HG02981 (cell line): ENCODE data around the gene ELAVL3.
A peak's percentile ranks its signal among the peaks of the same experiment; 100 is the strongest.
"Not testable (repeated sequence)": the region's sequence is repeated elsewhere in the genome, so short reads cannot be mapped to it uniquely, and the experiment has no call there.

Source experiments
- ATAC-seq: cut with Tn5 transposase; IDR thresholded peaks from one replicate; pipeline ENCODE4 v1.9.1; 2021; ENCODE audit warnings: mild to moderate bottlenecking, moderate library complexity; ENCODE audit not compliant: unreplicated experiment

Gene ELAVL3

GRCh38 chr19:11445141-11445540 lies 35.7 kb downstream of the ELAVL3 start:
- ATAC-seq = no peak

DNA sequence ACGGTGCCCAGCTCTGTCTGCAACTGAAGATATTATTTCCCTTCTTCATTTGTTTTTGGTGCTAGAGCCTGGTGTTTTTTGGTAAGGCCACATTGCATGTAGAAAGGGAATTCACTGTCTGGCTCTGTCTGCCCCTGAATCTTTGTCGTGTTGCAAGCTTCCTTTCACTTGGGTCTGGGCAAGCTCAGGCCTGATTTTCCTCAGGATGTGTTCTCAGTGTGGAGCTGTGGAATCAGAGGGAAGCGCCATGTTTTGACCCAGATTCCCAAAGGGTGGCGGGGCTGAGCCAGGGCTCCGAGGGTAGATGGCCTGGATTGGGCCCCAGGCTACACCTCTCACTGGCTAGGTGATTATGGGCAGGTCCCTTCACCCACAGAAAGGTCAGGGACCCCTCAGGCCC lies 36.8 kb downstream of the ELAVL3 start:
- no peak for ATAC-seq

DNA sequence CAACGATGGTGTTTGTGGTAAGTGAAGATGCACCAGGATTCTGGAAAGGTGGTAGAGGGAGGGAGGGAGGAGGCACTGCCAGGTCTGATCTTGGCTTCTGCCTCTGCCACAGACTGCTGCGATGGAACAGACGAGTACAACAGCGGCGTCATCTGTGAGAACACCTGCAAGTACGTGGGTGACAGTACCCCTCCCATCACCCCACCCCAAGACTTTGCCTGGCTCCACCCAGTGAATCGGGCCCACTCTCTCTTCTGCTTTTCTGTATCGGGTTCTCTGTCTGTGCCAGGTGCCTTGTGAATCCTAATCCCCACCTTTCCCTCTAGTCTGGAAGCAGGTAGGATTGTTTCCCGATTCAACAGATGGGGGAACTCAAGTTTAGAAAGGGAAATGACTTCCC lies 42.9 kb downstream of the ELAVL3 start:
- no peak for ATAC-seq

GRCh38 chr19:11435833-11436313 lies 45.0 kb downstream of the ELAVL3 start:
- ATAC-seq = no peak

GRCh38 chr19:11435057-11435832 lies 45.6 kb downstream of the ELAVL3 start, which contains the start of the genes ODAD3 and PRKCSH:
ODAD3 (minus strand) TSS chr19:11435121; CDS start chr19:11435016, 105 bp downstream.
PRKCSH (plus strand) TSS chr19:11435635; CDS start chr19:11436118, 483 bp downstream.
- ATAC-seq = peak; percentile 89

DNA sequence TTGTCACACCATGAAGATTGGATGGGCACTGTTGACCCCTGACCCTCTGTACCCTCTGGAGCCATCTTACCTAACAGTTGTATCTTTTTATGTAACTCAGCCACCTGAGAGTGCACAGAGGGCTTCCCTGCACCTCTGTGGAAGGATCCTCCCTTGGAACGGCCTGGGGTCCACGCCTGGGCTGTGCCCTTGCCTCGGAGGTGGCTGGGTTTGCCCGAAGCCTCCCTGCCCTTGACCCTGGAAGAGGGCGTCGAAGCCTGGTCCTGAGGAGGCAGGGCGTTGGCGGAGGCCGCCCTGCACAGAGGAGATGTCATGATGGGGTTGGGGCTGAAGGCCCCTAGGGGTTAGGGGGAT lies 46.2 kb downstream of the ELAVL3 start:
- ATAC-seq = no peak

DNA sequence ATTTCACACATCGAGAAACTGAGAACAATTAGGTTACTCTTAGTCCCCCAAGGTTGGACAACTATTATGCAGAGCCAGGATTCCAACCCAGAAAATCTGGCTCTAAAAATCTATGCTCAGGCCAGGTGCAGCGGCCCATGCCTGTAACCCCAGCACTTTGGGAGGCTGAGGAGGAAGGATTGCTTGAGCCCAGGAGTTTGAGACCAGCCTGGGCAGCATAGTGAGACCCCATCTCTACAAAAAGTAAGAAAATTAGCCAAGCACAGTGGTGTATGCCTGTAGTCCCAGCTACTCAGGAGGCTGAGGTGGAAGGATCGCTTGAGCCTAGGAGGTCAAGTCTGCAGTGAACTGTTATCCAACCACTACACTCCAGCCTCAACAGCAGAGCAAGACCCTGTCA lies 47.3 kb downstream of the ELAVL3 start:
- not testable (repeated sequence) for ATAC-seq

- no peak for ATAC-seq
These were observed 54.2 kb downstream of the ELAVL3 start for GRCh38 chr19:11426656-11427055.

DNA sequence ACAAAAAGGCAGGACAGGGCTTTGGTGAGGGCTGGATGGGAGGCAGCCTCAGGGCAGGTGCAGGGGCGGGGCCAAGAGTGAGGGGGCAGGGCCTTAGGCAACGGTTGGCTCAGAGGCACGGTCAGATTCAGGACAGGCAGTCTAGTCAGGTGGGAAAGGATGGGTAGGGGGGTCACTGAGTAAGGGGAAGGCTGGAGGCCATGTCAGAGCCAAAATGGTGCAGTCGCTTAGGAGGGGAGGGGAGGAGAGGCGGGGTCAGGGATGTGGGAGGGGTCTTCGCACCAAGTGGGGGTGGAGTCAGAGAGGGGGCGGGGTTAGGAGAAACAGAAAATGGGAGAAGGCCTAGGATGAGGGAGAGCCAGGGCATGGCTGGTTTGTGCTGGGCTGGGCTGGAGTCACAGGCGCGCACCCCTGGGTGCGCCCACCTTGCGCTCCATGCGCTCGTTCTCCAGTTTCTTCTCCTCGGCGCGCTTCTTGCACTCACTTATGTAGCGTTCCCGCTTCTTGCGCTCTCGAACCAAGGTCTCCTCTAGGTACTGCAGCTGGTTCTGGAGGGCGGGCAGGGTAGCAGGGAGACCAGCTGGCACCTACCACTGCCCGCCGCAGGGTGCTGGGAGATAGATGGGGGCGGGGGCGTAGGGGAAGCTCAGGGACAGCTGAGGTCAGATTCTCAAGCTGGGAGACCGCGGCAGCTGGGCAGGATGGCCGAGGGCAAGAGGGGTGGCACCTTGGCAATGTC lies 55.0 kb downstream of the ELAVL3 start:
- no peak for ATAC-seq

DNA sequence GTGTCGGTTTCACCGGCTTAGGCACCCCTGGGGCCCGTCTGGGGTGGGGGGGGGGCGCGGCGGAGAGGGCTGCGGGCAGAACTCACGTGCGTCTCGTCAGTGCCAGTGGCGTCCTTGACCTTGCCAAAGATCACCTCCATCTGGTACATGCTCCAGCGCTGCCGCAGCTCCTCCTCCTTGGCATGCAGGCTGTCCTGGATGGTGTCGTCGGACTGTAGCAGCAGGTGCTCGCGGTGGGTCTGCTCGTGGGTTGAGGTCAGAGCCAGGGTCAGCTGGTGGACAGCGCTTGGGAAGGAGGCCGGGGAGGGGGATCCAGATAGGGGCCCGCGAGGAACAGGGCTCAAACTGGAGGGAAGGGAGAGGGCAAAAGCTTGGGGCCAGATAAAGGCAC lies 57.1 kb downstream of the ELAVL3 start:
- ATAC-seq = no peak

DNA sequence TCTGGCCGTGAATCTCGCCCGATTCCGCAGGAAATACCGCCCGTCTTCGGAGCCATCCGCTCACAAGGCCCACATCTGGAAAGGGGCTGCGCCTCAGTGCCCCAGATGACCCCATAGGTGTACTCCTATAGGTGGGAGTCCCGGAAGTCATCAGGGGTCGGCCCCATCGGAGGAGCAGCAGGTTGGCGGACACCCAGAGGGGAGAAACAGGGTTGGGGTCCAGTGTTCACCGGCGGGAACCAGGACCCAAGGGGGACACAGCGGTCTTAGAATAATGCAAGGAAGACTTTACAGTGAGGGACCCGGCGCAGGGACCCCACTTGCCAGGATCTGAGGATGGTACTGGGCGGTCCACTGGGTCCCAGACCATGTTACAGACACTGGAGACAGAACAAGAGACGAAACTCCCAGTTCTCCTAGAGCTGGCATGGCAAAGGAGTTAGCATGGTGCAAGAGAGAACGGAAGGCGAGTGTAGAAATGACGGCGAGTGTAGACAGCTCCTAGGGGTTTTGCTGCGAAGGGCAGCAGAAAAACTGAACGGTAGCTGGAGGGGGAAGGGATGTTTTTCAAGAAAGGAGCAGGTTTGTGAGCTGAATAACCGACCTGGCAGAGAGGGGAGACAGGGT lies 57.6 kb downstream of the ELAVL3 start:
- ATAC-seq = no peak

- ATAC-seq = peak; percentile 53
These were observed 58.4 kb downstream of the ELAVL3 start for GRCh38 chr19:11422163-11423065.

DNA sequence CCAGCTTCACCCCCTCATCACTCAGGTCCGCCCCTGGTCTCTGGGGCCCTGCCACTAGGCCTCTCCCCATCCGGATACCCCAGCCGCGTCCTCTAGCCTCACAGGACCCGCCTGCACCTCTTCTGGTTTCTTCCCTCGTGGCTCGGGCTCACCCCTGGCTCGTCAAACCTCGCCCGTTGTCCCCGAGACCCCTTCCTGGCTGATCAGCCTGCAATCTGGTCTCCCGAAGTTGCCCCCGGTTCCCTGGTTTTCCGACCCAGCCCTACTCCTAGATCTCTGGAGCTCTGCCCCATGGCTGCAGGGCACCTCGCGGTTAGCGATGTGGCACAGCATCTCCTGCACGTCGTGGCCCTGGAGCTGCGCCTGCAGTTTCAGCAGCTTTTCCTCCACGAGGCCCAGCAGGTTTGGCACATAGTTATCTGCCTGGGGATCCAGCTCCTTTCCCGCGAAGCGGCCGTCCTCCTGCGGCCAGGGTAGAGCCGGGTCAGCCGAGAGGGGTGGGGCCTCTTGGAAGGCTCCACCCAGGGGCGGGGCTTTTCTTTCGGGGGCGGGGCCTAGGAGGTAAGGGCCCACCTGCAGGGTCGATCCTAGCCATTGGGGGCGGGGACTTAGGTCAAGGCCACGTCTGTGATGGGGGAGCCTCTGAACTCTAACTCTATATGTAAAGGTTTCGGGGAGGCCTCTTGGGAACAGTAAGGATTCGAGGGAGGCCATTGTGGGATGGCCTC lies 59.3 kb downstream of the ELAVL3 start:
- peak; percentile 29 for ATAC-seq

GRCh38 chr19:11420429-11421370 lies 60.1 kb downstream of the ELAVL3 start:
- no peak for ATAC-seq

- ATAC-seq = no peak
These were observed 62.0 kb downstream of the ELAVL3 start, which contains the start of gene RGL3 for GRCh38 chr19:11418549-11419506. RGL3 (minus strand) TSS chr19:11419314; CDS start chr19:11419278, 36 bp downstream.

DNA sequence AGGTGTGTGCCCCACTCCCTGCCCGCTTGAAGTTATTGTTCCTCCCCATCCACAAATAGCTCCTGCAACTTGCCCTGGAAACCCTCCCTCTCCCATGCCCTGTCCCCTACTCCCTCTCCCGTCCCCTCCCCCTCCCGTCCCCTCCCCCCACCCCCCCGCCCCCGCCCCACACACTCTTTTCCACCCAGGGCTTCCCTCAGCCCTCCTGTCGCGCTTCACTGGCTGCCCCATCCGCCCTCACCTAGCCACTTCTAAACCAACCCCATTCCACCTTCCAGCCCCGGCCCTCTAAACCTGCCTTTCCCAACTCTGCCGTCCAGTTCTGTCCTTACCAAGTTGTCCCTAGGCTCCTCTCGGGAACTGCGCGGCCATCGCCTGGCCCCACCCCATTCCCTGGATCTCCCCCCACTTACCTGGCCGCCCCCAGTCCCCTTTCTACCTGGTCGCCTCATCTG lies 62.7 kb downstream of the ELAVL3 start:
- no peak for ATAC-seq

- no peak for ATAC-seq
These were observed 64.3 kb downstream of the ELAVL3 start for GRCh38 chr19:11416346-11417052.
